HG03159 (cell line): ENCODE results near the gene CEND1.

Experiments used
- ATAC-seq: cut with Tn5 transposase; IDR thresholded peaks from one replicate; pipeline ENCODE4 v1.9.1; 2021; ENCODE audit warnings: mild to moderate bottlenecking, moderate library complexity; ENCODE audit not compliant: unreplicated experiment

Gene CEND1

DNA sequence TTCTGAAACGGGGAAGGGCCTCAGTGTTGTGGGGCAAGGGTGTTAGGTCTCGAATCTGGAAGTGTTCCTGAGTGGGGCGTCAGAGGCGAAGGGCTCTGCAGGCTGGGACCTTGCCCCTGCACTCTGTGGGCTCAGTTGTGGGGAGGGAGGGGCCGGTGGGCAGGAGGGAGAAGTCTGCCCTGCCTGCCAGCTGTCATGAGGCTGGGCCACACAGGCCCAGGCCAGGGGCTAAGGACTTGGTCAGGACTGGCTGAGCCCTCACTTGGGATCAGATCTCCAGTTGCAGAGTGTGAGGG, 38.0 kb upstream of the CEND1 start, which contains the start of gene CRACR2B:
CRACR2B (plus strand) TSS at position 23 of the 296 bp plus-strand sequence. CDS start 689 bp downstream, outside the sequence.
- ATAC-seq: no peak

DNA sequence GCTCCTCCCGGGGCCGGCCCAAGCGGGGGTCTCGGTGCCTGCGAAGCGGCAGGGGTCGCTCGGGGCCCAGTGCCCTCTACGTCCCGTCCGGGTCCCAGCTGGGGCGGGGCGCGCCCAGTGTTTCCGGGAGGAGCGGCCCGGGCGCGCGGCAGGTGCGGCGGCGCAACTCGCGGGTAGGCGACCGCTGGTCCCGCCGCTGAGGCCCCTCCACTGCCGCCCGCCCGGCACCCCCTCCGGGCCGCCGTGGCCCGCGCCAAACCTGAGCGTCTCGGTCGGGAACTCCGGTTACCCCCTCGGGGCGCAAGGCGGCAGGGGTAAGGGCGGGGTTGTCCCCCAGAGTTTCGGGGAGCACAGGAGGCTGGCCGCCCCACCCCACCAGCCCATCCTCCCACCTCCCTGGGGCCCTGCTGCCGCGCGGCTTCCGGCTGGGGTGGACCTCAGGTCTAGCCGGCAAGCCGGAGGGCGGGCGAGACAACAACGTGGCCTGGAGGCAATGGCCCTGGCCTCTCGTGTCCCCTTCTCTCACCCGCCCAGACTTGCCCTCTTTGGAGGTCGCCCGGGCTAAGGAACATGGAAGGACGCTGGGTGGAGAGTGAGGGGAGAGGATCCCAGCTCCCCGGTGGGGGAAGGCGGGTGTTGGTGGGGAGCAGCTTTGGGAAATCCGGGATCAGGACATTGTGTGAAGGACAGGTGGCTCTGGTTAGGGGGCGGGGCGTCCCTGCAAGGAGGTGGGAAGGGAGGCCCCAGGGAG, 37.4 kb upstream of the CEND1 start:
- ATAC-seq: no peak

DNA sequence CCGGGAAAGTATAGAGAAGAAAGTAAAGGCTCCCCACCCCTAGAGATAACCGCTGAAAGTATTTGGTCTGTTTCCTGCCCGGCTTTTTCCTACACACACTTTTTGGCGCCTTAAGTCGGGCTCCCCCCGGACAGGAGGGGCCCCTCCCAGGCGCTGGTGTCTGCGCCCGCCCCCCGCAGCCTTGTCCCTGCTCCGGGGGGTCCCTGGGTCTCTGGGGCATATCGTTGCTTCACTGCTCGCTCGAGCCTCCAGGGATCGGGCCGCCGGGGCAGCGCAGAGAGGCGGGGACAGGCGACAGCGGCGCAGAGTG, 36.9 kb upstream of the CEND1 start:
- ATAC-seq: no peak

DNA sequence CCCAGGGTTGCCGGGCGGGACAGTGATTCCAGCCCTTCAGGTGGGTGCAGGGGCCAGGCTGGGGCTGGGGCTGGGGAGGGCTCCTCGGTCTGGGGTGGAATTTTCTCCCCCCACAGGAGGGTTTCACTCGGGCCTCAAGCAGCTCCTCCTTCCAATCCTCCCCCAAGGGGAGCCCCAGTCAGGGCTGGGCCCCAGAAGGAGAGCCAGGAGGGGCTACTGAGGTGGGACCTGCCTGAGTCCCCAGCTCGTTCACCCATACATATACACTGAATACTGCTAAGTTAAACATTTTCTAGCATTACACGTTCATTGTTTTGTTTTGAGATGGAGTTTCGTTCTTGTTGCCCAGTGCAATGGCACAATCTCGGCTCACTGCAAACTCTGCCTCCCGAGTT, 36.3 kb upstream of the CEND1 start:
- ATAC-seq: no peak

DNA sequence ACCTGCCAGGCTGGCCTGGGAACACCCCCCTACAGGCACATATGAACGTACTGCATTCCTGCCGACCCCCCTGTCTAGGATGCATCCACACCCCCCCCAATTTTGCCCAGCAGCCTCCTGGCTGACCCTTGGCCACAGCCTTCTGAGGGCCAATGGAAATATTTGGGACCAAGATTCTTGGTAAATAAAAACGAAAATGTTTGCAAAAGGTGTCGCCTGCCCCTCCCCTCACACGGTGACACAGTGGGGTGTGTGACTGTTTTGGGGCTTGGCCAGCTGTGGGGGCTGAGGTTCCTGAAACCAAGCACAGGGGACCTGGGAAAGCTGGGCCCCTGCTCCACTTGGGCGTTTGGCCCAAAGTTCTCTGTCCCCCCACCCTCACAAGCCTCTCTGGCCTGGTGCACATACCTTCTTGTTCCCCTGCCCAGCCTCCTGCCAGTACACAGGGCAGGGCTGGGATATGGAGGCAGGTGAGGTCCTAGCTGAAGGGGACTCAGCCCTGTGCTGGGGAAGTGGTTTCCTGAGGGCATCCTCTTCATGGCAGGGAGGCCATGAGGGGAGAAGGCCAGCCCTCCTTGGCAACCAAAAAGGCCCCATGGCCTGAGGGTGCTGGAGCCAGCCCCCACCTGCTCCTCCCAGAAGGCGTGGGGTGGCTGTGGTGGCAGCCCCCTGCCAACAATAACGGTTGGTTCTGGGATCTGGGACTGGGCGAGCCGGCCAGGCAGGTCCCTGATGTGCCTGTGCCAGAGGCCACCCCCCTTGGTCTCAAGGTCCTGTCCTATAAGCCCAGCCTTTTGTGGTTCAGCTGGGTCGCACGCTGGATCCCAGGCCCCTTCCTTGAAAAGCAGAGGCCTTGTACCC, 35.7 kb upstream of the CEND1 start:
- no peak for ATAC-seq

DNA sequence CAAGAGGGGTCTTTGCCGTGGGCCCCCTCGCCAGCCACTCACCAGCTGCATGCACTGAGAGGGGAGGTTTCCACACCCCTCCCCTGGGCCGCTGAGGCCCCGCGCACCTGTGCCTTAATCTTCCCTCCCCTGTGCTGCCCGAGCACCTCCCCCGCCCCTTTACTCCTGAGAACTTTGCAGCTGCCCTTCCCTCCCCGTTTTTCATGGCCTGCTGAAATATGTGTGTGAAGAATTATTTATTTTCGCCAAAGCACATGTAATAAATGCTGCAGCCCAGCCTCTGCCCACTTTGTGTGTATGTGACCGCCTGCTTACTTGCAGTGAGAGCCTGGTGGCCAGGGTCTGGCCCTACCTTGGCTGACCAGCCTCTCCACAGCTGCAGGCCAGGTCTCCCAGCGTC, 35.1 kb upstream of the CEND1 start:
- ATAC-seq: no peak

DNA sequence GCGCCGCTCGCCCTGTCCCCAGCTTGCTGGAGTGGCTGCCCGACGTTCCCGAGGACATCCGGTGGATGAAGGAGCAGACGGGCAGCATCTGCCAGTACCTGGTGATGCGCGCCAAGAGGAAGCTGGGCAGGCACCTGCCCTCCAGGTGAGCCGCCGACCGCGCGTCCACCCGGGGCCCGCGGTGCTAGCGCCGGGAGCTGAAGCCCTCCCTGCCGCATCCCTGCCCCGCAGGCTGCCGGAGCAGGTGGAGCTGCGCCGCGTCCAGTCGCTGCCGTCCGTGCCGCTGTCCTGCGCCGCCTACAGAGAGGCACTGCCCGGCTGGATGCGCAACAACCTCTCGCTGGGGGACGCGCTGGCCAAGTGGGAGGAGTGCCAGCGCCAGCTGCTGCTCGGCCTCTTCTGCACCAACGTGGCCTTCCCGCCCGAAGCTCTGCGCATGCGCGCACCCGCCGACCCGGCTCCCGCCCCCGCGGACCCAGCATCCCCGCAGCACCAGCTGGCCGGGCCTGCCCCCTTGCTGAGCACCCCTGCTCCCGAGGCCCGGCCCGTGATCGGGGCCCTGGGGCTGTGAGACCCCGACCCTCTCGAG, 34.5 kb upstream of the CEND1 start:
- ATAC-seq: no peak

DNA sequence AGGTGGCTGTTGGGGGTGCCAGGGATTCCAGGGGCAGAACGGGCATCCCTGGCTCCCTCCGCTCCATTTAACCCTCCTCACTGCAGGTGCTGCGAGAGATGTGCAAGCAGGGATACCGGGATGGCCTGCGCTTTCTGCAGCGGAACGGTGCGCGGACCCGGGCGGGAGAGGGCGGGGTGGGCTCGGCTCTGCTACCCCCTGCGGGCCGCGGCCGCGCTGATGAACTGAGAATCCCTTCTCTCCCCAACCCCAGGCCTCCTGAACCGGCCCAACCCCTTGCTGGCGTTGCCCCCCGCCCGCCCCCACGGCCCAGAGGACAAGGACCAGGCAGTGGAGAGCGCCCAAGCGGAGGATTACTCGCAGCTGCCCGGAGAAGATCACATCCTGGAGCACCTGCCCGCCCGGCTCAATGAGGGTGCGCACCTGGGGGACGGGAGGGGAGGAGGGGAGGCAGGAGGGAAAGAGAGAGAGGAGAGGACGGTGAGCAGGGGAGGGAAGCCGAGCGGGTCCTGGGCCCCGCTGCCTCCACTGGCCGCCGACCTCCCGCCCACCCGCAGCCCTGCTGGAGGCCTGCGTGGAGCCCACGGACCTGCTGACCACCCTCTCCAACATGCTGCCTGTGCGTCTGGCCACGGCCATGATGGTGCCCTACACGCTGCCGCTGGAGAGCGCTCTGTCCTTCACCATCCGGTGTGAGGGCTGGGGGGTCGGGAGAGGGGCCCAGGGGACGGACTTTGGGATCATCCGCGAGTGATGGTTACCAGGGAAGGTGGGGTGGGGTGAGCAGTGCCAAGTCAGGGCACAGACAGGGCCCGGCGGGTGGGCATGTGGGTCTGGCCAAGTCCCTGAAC, 33.8 kb upstream of the CEND1 start:
- ATAC-seq: no peak

DNA sequence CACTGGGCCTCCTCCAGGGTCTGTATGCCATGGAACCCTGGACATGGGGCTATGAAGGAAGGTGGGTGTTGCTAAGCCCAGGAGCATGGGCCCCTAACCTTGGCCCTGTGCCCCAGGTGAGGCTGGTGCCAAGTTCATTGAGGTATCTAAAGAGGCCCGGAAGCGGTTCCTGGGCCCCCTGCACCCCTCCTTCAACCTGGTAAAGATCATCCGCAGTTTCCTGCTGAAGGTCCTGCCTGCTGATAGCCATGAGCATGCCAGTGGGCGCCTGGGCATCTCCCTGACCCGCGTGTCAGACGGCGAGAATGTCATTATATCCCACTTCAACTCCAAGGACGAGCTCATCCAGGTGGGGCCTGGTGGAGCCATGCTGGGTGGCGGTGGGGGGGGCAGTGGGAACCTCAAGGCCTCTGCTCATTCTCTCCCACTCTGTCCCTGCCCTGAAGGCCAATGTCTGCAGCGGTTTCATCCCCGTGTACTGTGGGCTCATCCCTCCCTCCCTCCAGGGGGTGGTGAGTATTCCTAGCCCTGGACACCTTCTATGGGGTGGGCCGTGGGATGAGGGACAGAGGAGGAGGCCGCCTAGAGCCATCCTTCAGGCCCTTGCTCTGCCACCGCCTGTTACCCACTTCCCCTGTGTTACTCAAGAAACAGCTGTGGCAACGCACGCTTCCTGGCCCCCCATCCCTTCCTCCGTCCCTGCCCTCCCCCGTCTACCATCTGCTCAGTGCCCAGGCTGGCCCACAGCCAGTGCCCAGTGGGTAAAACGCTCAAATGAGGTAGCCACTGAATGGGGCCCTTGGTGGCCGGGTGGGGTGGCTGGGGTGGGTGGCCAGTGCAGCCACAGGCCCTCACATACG, 31.9 kb upstream of the CEND1 start:
- ATAC-seq: no peak

DNA sequence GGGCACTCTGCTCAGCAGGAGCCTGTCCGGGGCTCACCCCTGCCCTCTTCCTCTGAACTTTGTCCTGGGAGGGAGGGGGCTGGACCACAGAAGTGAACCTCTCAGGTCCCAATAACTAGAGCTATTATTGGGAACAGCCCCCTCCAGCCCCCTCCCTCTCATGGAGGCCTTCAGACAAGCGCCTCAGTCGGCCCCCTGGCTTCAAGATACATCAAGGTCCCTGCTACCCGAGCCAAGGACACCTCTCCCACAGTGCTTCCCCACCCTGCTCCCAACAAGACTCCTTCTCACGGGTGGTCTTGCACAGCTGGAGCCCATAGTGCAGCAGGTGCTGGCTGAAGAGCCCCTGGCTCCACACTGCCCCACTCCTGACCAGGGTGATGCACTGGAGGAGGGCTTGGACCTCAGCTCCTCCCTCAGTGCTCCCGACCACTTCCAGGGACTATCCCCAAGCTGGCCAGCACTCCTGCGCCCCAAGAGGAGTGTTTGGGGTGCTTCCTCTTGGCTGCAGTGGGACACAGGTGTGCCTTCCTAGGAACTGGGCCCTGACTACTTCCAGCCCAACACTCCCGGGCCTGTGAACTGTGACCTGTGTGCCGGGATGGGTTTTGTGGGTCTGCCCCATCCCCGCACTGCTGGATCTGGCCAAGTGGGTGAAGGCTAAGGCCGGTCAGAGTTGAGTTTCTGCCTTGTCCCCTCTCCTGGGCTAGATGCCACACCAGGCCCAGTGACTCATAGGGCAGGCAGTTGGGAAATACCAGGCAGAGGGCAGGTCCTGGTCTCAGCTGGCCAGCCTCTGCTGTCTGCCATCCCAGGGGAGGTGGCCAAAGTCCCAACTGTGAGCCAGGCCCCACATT, 31.0 kb upstream of the CEND1 start:
- no peak for ATAC-seq

DNA sequence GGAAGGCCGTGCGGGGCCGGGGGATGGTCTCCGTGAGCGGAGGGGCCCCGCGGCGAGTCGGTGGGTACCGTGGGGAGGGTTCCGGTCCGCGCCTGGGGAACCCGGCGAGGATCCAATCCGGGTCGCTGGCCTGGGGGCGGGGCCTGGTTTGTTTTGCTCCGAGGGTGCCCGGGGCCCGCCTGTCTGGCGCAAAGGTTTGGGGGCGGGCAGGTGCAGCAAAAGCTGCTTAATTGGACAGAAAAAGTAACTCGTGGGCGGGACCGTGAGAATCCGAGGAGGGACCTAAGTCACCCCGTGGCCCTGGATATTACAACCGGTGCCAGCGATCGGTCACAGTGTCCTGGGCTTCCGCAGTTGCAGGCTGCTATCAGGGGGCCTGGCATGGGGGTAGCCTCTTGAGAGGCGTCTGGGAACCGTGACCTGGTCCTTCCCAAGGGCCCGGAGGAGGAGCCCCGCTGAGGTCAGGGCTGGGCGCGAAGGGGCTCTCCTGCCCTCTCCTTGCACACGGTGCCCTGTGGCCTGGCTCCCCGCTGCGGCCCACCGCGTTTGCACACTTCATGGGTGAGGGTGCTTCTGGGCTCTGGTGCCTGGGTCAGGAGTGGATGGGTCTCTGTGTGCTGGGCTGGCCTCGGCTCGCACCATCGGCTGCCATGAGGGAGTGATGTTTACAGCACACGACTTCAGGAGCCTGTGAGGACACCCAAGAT, 30.2 kb upstream of the CEND1 start:
- peak; percentile 60 for ATAC-seq

DNA sequence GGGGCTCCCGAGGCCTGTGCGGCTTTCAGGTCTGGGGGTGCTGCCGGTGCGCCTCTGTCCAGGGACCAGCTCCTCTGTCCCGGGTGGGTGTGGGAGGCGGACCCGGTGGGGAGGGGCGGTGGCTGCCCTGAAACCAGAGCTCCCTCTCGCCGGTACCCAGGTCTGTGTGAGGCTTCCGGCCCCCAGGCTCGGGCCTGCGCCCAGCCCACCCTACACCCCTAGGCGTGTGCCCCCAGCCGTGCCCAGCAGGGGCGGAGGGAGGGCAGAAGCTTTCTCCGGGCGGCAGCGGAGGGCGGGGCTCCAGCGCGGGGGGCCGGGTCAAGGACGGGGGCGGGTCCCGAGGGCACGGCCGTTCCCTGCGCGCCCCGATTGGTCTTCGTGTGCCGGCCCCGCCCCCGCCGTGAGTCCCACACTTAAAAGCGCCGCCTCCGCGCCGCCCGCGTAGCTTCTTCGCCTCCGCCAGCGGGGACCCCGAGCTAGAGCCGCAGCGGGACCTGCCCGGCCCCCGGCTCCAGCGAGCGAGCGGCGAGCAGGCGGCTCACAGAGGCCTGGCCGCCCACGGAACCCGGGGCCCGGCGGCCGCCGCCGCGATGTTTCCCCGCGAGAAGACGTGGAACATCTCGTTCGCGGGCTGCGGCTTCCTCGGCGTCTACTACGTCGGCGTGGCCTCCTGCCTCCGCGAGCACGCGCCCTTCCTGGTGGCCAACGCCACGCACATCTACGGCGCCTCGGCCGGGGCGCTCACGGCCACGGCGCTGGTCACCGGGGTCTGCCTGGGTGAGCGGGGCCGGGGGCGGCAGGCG, 29.4 kb upstream of the CEND1 start:
- peak; percentile 54 for ATAC-seq

DNA sequence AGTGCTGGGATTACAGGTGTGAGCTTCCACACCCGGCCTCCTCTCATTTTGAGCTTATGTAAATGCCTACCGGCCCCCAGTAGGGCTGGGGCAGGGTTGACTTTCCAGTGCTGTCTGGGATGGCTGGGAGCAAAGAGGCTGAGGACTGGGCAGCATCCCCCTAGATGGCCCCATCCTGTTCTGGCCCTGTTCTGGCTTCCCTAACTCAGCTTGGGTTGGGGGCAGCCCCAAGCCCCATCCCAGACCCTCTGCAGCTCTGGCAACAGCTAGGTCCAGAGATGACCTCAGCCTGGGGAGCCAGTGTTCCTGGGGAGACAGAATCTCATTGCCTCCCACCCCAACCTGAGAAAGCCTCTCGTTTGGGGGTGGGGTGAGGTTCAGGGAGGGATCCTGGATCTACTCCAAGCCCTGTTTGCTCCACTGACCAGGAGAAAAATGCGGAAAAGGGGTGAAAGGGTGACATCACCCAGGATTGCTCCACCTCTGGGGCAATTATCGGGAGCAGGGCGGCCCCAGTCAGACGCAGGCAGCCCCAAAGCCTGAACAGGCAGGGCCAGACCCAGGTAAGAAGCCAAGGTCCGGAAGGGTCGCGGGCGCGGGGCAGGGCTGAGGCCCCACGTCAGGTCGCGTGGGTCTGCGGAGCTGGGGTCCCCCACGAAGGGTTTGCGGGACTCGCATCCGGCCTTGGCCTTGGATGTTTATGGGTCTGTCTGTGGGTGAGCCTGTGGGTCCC, 28.7 kb upstream of the CEND1 start, which contains the start of gene PNPLA2:
PNPLA2 (plus strand) TSS at position 519 of the 733 bp plus-strand sequence. CDS start 805 bp downstream, outside the sequence.
- no peak for ATAC-seq

DNA sequence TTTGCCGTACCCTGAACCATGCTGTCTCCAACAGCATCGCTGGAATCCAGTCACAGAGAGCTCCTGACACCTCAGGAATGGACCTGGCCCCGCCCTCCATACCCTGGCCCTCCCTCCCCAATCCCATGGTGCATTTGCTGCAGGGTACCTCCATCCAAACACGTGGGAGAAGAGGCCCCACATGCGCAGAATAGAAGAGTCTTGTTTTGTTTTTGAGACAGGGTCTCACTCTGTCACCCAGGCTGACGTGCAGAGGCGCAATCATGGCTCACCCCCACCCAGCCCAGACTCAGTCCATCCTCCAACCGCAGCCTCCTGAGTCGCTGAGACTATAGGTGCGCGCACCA, 26.5 kb upstream of the CEND1 start:
- no peak for ATAC-seq

DNA sequence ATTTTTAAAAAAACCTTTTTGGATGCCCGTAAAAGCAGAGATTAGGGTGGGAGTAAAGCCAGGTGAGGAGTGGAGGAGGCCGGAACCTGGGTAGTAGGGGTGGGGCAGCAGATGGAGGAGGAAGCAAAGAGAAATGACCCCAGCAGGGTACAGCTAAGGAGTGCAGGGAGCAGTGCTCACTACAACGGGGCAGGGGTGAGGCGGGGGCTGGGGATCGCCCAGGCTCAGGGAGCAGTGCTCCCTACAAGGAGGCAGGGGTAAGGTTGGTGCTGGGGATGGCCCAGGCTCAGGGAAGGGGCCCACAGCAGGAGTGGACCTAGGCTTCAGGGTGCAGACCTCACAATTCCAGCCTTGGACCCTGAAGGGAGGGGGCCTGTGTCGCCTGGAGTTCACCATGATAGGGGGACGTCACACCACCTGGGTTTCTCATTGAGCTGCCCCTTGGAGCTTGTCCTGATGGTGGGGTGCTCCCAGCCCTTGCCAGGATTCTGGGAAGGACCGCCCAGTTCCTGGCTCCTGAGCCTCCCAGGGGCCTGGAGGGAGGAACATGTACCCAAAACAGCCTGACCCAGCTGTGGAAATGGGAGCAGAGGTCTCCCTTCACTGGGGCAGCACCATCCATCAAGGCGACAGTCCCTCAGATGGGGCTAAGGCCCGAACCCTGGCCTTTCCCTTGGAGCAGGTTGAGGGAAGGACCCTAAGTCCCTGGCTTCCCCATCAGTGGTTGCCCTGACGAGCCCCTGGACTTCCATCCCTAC, 26.0 kb upstream of the CEND1 start:
- ATAC-seq: no peak

DNA sequence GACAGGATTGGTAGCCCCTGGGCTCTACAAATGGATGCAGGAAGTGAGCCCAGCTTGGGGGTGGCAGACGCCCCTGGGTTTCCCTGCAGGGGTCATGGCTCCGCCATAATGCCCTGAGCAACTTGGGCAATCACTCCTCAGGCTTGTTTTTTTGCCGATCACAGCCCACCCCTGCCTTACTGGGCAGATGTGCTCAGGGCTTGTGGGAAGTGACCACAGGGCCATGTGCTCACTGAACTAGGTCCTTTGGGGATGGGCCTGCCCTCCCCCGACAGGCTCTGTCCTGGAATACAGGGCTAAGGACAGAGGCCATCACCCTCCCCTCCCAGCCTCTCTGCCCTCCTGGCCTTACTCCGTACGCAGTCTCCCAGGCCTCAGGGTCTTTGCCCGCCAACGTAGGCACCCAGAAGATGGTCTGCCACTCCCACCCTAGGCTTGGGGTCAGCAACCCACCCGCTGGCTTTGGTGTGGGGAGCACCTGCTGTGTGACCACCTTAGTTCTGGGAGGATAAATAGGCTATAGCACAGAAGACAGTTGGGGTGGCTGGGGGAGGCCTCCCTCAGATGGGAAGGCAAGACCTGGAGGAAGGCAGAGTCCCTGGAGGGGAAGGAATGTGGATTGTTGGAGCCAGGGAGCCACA, 23.7 kb upstream of the CEND1 start:
- no peak for ATAC-seq
